HG03432 (cell line): ENCODE measurements around the gene GVQW3.

ENCODE experiments used
- ATAC-seq: cut with Tn5 transposase; IDR thresholded peaks from one replicate; pipeline ENCODE4 v1.9.1; 2021; ENCODE audit warnings: mild to moderate bottlenecking, moderate library complexity; ENCODE audit not compliant: unreplicated experiment

The GVQW3 gene

DNA sequence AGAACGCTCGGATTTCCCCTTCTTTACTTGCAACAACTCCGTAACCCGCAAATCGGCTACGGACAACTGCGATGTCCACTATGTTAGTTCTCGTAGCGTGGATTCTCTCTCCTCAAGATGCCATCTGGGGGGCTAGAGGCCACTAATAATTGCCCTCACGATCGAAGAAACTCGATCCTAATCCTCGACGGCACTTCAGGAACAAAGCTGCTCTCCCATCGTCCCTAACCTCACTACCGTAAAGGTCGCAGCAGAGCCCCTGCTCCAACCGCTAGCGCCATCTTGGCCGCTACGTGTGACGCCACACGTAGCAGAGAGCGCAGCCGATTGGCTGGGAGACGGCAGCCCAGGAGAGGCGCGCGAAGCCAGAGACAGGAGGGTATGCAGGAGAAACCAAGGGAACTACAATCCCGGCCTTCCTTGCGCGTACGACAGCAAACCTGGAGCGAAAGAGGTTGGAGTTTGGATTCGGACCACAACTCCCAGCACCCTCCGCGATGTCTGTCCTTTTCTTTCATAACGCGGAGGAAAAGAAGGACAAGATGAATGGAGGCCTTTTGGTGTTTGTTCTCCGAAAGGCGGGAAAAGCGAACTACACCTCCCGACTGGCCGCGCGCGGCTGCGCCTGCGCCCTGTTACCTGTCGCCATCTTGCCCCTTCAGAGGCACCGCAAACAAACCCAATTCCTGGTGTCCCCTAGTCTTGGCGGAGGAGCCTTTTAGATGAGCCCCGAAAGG lies 63.4 kb downstream of the GVQW3 start, which contains the start of gene EMSY:
Gene EMSY, plus strand, starts transcription at position 635 of the 737 bp plus-strand sequence. CDS start 1,921 bp downstream, outside the sequence.
- peak; percentile 94 for ATAC-seq

DNA sequence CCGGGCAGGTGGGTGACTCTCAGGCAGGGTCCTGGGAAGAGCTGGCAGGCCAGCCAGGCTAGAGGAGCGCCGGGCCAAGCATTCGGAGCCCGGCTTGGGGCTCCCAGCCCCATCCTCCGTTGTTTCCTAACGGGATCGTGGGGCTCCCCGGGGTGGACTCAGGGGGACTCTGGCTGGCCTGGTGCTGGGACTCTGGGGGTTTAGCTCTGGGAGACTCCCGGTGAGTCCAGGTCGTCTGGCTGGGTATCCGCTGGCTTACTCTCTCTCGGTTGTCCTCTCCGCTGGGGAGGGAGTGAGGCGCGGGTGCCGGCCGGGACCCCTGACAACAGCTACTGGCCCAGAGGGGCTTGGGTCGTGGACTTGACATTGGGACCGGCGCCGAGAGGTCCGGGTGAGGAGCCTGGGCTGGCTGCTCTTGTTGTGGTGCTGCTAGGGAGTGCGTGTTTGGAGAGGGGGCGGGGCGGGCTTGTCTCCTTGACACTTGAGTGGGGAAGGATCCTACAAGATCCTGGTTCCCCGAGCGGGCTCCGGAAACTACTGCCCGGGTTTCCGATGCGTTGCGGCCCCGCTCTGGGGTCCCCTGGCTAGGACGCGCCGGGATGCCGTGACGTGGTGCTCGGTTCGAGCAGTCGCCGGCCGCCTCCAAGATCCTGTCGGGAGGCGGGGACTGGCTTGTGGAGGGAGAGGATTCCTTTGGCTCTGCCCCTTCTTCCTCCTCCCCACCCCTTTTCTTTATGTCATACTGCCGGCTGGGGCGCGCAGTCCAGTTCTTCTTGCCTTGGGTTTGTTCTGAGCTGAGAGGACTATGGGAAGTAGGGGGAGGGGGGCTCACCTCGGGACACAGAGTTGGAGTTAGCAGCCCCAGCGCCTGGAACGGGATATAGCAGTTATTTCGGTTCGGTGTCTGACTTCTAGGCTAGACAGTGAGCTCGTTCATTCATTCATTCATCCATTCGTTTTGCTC lies 64.3 kb downstream of the GVQW3 start:
- ATAC-seq, result peak; percentile 35

DNA sequence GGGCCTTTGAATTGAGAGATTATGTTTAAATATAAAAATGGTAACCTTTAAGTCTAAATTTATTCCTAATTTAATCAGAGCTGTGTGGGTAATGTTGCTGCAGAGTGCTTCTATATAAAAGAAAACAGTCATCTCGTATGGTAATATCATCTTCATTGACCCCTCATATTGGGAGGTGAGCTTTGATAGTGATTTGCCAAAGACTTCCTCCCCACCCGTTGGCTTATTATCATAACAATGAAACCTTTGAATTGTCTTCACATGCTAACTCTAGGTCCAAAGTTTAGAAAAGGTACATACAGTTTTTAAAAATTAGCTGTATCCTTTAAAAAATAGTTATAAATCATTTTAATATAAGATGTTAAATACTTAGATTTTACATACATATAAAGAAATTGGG lies 67.4 kb downstream of the GVQW3 start:
- ATAC-seq, result no peak

DNA sequence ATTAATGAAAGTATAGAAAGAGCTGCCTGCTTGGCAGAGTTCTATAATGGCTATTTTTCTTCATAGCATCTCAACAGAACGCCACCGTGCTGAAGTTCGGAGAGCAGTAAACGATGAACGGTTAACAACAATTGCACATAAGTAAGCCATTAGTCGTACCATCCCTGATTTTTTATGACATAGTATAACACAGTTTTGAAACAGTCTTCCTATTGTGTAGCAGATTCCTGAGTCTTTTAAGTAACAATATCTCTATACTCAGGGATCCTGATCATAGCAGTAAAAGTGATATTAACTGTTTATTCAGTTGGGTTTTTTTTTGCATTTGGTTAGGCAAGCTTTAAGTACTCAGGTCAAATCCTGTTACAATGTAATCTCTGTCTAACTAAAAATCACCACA lies 72.1 kb downstream of the GVQW3 start:
- no peak for ATAC-seq

GRCh38 chr11:76455331-76455730 lies 74.2 kb downstream of the GVQW3 start:
- no peak for ATAC-seq

DNA sequence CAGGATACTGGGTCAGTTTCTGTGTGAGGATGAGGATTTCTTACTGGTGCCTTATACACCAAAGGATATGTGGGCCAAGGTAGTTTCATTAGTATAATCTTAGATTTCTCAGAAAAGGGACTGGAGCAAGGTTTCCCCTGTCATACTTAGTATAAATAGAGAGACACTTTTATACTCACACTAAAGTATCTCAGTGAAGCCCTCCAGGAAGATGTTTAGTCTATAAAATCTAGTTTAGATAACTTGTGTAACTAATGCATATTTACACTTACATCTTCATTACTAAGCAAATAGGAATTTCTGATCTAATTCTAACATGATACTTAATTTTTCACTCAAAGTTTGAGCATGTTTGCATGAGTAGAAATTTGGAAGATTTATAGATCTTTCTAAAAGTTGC lies 74.8 kb downstream of the GVQW3 start:
- ATAC-seq, result no peak

DNA sequence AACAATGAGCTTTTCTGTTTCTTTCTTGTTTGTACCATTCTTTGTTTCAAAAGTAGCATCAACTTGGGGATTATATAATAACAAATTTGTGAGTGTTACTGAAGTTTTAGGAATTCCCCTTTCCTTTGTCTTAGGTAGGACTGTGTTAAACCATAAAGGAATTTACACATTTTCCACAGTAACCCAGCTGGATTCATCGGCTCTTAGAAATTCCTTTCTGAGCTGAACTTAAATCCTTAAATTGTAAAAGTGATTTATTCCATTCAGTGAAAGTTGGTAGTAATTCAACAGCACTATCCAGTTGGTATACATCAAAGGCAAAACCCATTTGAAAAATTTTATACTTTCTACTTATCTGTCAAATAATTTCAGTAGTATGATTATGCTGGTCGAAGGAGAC lies 75.4 kb downstream of the GVQW3 start:
- ATAC-seq, result no peak
